ENCODE results near the gene NPNT.

Gene NPNT

DNA sequence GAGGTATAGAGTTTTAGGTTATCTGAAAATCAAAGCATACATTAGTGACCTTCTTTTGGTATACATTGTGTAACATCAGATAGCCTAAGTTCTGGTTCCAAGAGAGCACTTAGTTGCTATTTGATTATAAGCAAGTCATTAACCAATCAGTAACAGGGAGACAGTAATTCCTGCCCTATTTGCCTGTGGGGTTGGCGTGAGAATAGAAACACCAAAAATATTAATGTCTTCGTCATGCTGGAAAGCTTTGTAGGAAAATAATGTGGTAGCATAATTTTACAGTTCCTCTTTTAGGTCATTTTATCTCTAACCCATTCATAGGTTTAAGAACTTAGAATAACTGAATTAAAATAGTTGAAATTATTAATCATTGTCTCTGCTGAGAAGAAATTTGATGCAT is 37.8 kb downstream of the NPNT start:
- in situ Hi-C loops (cut with MboI; ENCODE audit: low sequenced_read_pairs, unreplicated experiment) = no loop called here
- TF ChIP-seq, protein P1, sequence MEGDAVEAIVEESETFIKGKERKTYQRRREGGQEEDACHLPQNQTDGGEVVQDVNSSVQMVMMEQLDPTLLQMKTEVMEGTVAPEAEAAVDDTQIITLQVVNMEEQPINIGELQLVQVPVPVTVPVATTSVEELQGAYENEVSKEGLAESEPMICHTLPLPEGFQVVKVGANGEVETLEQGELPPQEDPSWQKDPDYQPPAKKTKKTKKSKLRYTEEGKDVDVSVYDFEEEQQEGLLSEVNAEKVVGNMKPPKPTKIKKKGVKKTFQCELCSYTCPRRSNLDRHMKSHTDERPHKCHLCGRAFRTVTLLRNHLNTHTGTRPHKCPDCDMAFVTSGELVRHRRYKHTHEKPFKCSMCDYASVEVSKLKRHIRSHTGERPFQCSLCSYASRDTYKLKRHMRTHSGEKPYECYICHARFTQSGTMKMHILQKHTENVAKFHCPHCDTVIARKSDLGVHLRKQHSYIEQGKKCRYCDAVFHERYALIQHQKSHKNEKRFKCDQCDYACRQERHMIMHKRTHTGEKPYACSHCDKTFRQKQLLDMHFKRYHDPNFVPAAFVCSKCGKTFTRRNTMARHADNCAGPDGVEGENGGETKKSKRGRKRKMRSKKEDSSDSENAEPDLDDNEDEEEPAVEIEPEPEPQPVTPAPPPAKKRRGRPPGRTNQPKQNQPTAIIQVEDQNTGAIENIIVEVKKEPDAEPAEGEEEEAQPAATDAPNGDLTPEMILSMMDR (IDR thresholded peaks at IDR 0.05; ENCODE audit: borderline replicate concordance, control extremely low read depth, extremely low read depth, insufficient read depth, missing control alignments) = no peak
- DNase-seq (ENCODE audit: low spot score) = peak; percentile 12

DNA sequence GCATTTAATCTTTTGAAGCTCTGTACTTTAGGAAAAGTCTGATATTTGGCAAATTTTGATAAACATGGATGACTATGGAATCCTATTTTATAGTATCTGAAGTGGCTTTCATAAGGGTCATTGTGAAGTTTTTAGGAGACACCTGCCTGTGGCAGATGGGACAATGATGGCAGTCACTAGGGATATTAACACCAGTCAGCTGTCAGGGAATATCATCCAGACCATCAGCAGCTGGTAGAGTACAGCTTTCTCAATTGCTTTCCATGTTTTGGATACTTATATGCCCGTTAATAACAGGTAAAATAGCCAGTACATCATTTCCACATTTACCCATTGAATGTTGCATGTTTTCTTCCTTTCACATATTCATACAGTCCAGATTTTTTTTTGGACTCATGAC is 39.1 kb downstream of the NPNT start:
- TF ChIP-seq, protein P1 (IDR thresholded peaks at IDR 0.05; ENCODE audit: borderline replicate concordance, control extremely low read depth, extremely low read depth, insufficient read depth, missing control alignments) = no peak
- DNase-seq (ENCODE audit: low spot score) = no peak
- in situ Hi-C loops (cut with MboI; ENCODE audit: low sequenced_read_pairs, unreplicated experiment) = no loop called here

DNA sequence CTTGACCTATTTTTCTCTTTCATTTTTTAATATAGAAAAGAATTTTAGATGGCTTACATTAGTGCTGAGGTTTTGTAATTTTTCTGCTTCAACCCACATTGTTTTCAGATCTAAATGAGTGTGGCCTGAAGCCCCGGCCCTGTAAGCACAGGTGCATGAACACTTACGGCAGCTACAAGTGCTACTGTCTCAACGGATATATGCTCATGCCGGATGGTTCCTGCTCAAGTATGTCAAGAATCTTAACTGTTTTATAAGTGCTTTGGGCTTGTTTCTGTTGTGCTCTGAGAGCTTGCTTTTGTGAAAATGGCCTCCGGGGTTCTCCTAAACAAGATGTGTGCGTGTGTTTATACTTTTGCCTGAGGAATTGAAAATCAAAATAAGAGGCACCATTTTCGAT is 41.6 kb downstream of the NPNT start:
- TF ChIP-seq, protein P1 (IDR thresholded peaks at IDR 0.05; ENCODE audit: borderline replicate concordance, control extremely low read depth, extremely low read depth, insufficient read depth, missing control alignments) = no peak
- in situ Hi-C loops (cut with MboI; ENCODE audit: low sequenced_read_pairs, unreplicated experiment) = no loop called here
- DNase-seq (ENCODE audit: low spot score) = no peak

DNA sequence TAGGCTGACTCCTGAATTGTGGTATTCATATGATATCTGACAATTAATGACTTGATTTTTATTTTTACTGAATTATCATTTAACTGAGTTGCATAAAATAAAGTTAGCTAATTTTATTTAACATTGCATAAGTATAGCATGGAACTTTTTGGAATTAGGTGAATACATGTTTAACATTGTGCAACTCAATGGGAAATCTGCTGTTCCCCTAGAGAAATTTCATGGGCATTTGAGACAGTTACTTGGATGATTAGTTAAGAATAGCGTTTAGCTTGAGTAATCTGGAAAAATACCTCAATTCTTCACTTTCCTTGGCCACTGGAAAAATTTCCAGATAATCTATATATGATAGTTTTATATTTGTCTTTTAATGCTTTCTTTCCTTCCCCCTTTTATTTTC is 42.5 kb downstream of the NPNT start:
- in situ Hi-C loops (cut with MboI; ENCODE audit: low sequenced_read_pairs, unreplicated experiment) = no loop called here
- no peak for DNase-seq (ENCODE audit: low spot score)
- TF ChIP-seq, protein P1 (IDR thresholded peaks at IDR 0.05; ENCODE audit: borderline replicate concordance, control extremely low read depth, extremely low read depth, insufficient read depth, missing control alignments) = no peak

DNA sequence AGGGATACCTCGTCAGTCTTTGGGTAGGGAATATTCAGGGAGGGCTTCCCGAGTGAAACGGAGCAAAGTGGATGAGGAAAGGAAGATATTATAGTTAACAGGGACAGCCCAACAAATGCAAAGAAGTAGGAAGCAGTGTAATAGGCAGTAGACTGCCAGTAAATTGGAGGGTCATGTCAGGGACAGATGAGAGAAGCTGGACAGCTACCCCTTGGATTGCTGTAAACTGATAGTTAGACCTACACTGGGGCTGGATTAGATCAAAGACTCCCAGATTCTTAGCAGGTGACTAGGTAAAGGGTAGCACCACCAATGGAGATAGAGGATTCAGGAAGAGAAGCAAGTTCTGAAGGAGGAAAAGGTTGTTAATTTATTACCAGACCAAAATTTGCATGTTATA is 48.0 kb downstream of the NPNT start:
- no peak for DNase-seq (ENCODE audit: low spot score)
- in situ Hi-C loops (cut with MboI; ENCODE audit: low sequenced_read_pairs, unreplicated experiment) = no loop called here
- TF ChIP-seq, protein P1 (IDR thresholded peaks at IDR 0.05; ENCODE audit: borderline replicate concordance, control extremely low read depth, extremely low read depth, insufficient read depth, missing control alignments) = no peak

DNA sequence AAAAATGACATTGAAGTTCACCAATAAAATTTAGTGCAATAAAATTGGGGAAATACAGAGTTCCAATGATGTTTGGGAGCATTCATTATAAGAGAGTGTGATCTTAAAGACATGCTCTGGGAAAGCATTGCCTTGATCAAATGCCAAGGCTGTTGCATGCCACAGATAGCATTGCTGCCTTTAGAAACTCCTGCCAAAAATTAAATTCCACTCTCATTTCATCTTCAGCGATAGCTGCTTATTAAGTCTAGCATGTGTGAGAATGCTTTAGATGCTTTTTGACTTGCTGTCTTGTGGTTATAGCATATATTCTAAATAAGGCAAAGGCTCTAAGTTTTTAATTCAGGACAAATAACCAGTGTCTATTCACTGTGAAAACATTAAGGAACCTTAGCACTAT is 49.3 kb downstream of the NPNT start:
- DNase-seq (ENCODE audit: low spot score) = no peak
- in situ Hi-C loops (cut with MboI; ENCODE audit: low sequenced_read_pairs, unreplicated experiment) = no loop called here
- TF ChIP-seq, protein P1 (IDR thresholded peaks at IDR 0.05; ENCODE audit: borderline replicate concordance, control extremely low read depth, extremely low read depth, insufficient read depth, missing control alignments) = no peak

DNA sequence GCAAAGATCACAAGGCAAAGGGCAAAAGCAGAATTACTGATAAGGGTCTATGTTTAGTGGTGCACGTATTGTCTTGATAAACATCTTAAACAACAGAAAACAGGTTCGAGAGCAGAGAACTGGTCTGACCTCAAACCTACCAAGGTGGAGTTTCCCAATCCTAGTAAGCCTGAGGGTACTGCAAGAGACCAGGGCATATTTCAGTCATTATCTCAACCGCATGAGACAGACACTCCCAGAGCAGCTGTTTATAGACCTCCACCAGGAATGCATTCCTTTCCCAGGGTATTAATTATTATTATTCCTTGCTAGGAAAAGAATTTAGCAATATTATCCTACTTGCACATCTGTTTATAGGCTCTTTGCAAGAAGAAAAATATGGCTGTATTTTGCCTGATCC is 51.5 kb downstream of the NPNT start:
- DNase-seq (ENCODE audit: low spot score) = no peak
- TF ChIP-seq, protein P1 (IDR thresholded peaks at IDR 0.05; ENCODE audit: borderline replicate concordance, control extremely low read depth, extremely low read depth, insufficient read depth, missing control alignments) = no peak
- in situ Hi-C loops (cut with MboI; ENCODE audit: low sequenced_read_pairs, unreplicated experiment) = no loop called here

Data from GM13976 (cell line).